HFFc6 (cell line): ENCODE results near the gene SIDT1. TPM values are rescaled to one million over a fixed set of nuclear protein-coding genes. Genes with fewer than 3 reads are reported as not detected.

Experiments used
- DNase-seq: peaks from one replicate; pipeline ENCODE4 v3.0.0-alpha.2; 2018
- H3K27ac Mint-ChIP-seq: 2 replicates; pipeline ENCODE4 v1.8.0; 2020; ENCODE audit warnings: mild to moderate bottlenecking, mixed read lengths
- H3K27me3 Mint-ChIP-seq: 2 replicates; pipeline ENCODE4 v1.8.0; 2021; ENCODE audit warnings: mild to moderate bottlenecking, moderate library complexity, mixed read lengths; ENCODE audit not compliant: insufficient read depth
- H3K36me3 Mint-ChIP-seq: 2 replicates; pipeline ENCODE4 v1.8.0; 2021; ENCODE audit warnings: low read depth, mixed read lengths
- H3K4me1 Mint-ChIP-seq: 2 replicates; pipeline ENCODE4 v1.8.0; 2020; ENCODE audit warnings: low read depth, mixed read lengths
- H3K4me3 Mint-ChIP-seq: 2 replicates; pipeline ENCODE4 v1.8.0; 2020; ENCODE audit warnings: mild to moderate bottlenecking, moderate library complexity, mixed read lengths
- H3K9me3 Mint-ChIP-seq: 2 replicates; pipeline ENCODE4 v1.8.0; 2020; ENCODE audit warnings: mild to moderate bottlenecking, mixed read lengths
- total RNA-seq, 6 experiments: library from RNA; stranded (reverse); fragmentation: NEBNext Ultra II Directional; extraction: Animal tissue kit (Norgen Biotek cat#: 25700); gene quantifications; 2 replicates in 1 of 6; 3 replicates in 5 of 6; pipeline ENCODE4 v1.2.3, GENCODE V29; 2021
- TF ChIP-seq, protein P1 (sequence below): fragments of 200-600 bp; sonication (generic); IDR thresholded peaks from 2 replicates; pipeline ENCODE4 v1.5.0; 2021; ENCODE audit warnings: antibody characterized with exemption, mild to moderate bottlenecking

SIDT1 gene
- total RNA-seq, 6 experiments from 2014 or later, result not detected

DNA sequence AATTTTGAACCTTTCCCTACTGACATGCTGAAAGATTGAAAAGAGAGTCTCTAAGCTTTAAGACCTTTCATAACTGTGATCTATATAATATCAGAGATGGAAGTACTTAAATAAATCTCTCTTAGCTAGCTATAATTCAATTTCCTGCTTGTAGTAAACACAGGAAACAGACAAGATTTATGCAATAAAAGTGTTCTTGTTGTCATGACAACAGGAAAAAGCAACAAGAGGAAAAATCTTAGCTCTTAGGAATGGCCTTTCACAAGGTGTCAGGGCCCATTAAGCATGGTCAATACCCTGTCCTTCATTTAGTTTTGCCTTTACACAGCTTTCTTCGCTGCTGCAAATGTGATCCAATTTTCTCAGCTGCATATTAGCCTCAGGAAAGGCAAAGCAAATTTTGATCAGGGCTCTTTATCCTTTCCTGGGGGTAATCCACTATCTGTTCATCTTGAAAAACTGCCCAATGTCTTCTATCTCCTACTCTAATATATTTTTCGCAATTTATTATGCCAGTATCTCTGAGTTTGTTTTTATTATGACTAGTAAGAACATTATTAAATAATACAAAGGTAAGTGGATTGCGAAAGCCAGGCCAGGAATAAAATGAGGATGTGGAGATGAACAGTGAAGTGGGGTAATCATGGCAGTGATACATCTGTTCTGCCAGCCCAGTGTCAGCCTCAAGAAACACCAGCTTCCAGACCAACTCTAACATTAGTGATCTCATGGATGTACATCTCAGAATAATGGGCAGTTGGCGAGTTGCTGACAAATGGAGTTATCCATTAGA is 28.7 kb downstream of the SIDT1 start:
- peaks cover 11% of the 10 kb centered on the region for H3K4me1 Mint-ChIP-seq
- TF ChIP-seq, protein P1, sequence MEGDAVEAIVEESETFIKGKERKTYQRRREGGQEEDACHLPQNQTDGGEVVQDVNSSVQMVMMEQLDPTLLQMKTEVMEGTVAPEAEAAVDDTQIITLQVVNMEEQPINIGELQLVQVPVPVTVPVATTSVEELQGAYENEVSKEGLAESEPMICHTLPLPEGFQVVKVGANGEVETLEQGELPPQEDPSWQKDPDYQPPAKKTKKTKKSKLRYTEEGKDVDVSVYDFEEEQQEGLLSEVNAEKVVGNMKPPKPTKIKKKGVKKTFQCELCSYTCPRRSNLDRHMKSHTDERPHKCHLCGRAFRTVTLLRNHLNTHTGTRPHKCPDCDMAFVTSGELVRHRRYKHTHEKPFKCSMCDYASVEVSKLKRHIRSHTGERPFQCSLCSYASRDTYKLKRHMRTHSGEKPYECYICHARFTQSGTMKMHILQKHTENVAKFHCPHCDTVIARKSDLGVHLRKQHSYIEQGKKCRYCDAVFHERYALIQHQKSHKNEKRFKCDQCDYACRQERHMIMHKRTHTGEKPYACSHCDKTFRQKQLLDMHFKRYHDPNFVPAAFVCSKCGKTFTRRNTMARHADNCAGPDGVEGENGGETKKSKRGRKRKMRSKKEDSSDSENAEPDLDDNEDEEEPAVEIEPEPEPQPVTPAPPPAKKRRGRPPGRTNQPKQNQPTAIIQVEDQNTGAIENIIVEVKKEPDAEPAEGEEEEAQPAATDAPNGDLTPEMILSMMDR, result no peak
- peaks cover 27% of the 10 kb centered on the region for H3K27me3 Mint-ChIP-seq
- H3K36me3 Mint-ChIP-seq, result no peaks in the 10 kb centered on the region
- H3K4me3 Mint-ChIP-seq, result no peak overlapping the region
- no peaks in the 10 kb centered on the region for H3K9me3 Mint-ChIP-seq
- no peak overlapping the region for H3K27ac Mint-ChIP-seq
- DNase-seq, result peak; percentile 23

DNA sequence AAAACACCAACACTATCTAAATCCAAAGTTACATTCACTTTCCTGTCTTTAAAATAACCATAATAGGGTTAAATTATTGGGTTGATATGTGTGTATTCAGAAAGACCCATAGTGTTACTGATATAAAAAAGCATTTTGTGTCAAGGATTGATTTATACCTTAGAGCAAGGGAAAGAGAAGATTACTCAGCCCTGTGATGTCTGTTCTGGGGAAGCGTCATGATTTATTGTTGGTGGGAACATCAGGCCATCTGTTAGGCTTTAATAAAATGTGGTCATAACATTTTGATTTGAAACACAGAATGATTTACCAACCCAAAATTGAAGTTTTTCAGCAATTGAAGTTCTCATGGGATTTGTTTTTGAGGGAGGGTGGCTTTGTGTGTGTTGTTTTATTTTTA is 33.2 kb downstream of the SIDT1 start:
- Mint-ChIP-seq H3K4me1 (no peaks in the 10 kb centered on the region), H3K36me3 (no peaks in the 10 kb centered on the region), H3K9me3 (no peaks in the 10 kb centered on the region), H3K27ac (no peak overlapping the region), H3K4me3 (no peak overlapping the region), H3K27me3 (peaks cover 32% of the 10 kb centered on the region)
- TF ChIP-seq, protein P1, result no peak
- DNase-seq, result no peak

DNA sequence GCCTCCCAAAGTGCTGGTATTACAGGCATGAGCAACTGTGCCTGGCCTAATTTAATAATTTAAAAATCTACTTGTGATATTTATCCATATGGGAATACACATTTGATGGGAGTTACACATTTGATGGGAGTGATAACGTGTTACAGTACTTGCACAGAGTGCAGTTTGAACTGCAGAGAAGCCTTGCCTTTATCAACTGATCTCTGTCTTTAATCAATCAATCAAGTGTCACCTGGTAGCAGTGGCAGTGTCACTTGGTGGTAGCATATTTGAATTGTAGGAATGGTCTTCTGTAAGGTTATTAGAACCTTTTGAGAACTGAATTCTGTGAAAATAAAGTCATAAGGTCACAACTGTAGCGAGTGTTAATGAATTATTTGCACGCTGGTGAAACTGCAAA is 37.8 kb downstream of the SIDT1 start:
- no peak for DNase-seq
- Mint-ChIP-seq H3K27ac (no peak overlapping the region), H3K36me3 (no peaks in the 10 kb centered on the region), H3K27me3 (peaks cover 37% of the 10 kb centered on the region), H3K4me1 (no peaks in the 10 kb centered on the region), H3K9me3 (no peaks in the 10 kb centered on the region), H3K4me3 (no peak overlapping the region)
- TF ChIP-seq, protein P1, result no peak

DNA sequence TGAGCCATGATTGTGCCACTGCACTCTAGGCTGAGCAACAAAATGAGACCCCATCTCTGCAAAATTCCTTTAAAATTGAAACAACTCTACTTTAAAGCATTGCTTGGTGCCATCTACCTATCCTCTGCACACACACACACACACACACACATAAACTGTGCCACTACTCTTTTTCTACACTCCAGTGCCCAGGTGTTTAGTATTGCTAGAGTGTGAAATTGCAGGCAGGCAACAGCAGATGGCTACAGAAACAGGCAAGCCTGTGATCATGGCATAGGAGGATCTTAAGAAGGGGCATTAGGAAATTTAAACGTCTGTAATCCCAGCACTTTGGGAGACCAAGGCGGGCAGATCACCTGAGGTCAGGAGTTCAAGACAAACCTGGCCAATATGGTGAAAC is 39.0 kb downstream of the SIDT1 start:
- no peak for DNase-seq
- H3K27ac Mint-ChIP-seq, result no peak overlapping the region
- peaks cover 35% of the 10 kb centered on the region for H3K27me3 Mint-ChIP-seq

DNA sequence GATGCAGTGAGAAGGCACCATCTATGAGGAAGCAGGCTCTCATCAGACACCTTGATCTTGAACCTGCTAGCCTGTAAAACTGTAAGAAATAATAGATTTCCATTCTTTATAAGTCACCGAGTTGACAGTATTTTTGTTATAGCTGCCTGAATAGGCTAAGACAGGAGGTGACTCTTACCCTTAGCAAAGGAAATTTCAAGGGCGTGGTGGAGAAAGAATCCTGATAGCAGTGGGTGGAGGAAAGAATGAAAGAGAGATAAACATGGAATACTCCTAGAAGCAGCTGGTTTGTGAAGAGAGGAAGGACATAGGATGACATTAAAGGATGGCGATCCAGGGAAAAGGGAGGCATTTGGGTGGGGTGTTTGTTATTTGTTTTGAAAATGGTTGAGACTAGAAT is 41.4 kb downstream of the SIDT1 start:
- DNase-seq, result no peak
- Mint-ChIP-seq H3K27me3 (peaks cover 29% of the 10 kb centered on the region), H3K9me3 (peaks cover 4% of the 10 kb centered on the region; the same call in 1 of the 2 replicates), H3K27ac (no peak overlapping the region), H3K4me1 (no peaks in the 10 kb centered on the region), H3K36me3 (no peaks in the 10 kb centered on the region), H3K4me3 (no peak overlapping the region)
- TF ChIP-seq, protein P1, result no peak

More for the DNA sequence above, 39.0 kb downstream of the SIDT1 start:
- H3K9me3 Mint-ChIP-seq, result no peaks in the 10 kb centered on the region
- H3K36me3 Mint-ChIP-seq, result no peaks in the 10 kb centered on the region
- H3K4me3 Mint-ChIP-seq, result no peak overlapping the region
- no peaks in the 10 kb centered on the region for H3K4me1 Mint-ChIP-seq
- TF ChIP-seq, protein P1, result no peak
